Prostate gland (tissue), 2 donors: ENCODE results near the gene LSM2. TPM values are rescaled to one million over a fixed set of nuclear protein-coding genes. Genes with fewer than 3 reads are reported as not detected.

Source experiments
- DNase-seq: peaks from one replicate; pipeline ENCODE4 v3.0.0-alpha.2; 2019; ENCODE audit warnings: low spot score
- H3K27ac ChIP-seq, 2 donors: fragments of 200-600 bp; sonication (generic); 2 replicates each; pipeline ENCODE4 v1.5.1; 2017 to 2019
- H3K27me3 ChIP-seq: fragments of 200-600 bp; sonication (generic); replicated peaks from 2 replicates; pipeline ENCODE4 v1.5.1; 2019; ENCODE audit not compliant: insufficient read depth
- H3K36me3 ChIP-seq, 2 donors: fragments of 200-600 bp; sonication (generic); 1 replicate in 1 of 2; 2 replicates in 1 of 2; pipeline versions ENCODE4 v1.5.1 to v1.8.1; 2017 to 2019
- H3K4me1 ChIP-seq: fragments of 200-600 bp; sonication (generic); replicated peaks from 2 replicates; pipeline ENCODE4 v1.5.1; 2019
- H3K4me3 ChIP-seq, 2 donors: fragments of 200-600 bp; sonication (generic); 2 replicates each; pipeline ENCODE4 v1.5.1; 2017 to 2019
- H3K9me3 ChIP-seq: fragments of 200-600 bp; sonication (generic); 2 replicates; pipeline ENCODE4 v1.5.1; 2017
- CTCF ChIP-seq, 4 experiments: fragments of 200-600 bp in 2 of 4; fragments of 450-650 bp in 2 of 4; sonication (generic) in 2 of 4; IDR thresholded peaks; 1 replicate in 3 of 4; 2 replicates in 1 of 4; pipeline ENCODE4 v1.5.1; 2016 to 2019; ENCODE audit warnings: antibody characterized with exemption in 4 of 4, mild to moderate bottlenecking in 2 of 4, moderate library complexity in 2 of 4
- POLR2A ChIP-seq: fragments of 450-650 bp; IDR thresholded peaks from one replicate; pipeline ENCODE4 v1.6.1; 2016; ENCODE audit warnings: antibody characterized with exemption, mild to moderate bottlenecking
- POLR2AphosphoS5 ChIP-seq: sonication (generic); formaldehyde crosslinking; IDR thresholded peaks from one replicate; pipeline ENCODE4 v1.6.1; 2017; ENCODE audit warnings: antibody characterized with exemption
- WGBS: methylation state at CpG from one replicate; pipeline ENCODE4 v1.1.5; 2018; 5-methylcytosine and 5-hydroxymethylcytosine counted together
- intact Hi-C: fragments of 100-400 bp; cut with DNase I; formaldehyde crosslinking; loops from one replicate; pipeline ENCODE4 v1.14.2; 2022
- total RNA-seq, 2 donors: library from RNA; depleted of rRNA; stranded (reverse); fragments of >200 nt; gene quantifications; one replicate each; pipeline ENCODE4 v1.1.0, GENCODE V29; 2016

LSM2 gene
- total RNA-seq, 2 donors from 2014 or later: 51.9 to 52.5 TPM

DNA sequence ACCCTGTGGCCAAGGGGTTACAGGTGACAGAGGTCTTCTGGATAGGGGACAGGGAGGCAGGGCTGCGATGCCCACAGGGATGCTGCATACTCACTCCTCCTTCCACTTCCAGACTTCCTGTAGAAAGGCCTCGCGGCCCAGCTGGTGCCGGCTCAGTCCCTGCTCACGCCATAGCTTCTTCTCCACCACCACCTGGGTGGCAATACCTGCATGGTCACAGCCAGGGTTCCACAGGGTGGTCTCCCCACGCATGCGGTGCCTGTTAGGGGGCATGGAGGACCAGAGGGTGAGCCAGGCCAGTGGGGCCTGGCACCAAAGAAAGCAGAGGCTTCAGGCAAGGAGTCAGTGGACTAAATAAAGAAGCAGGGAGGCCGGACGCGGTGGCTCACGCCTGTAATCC, 21.3 kb downstream of the LSM2 start:
- H3K9me3 ChIP-seq: no peaks in the 10 kb centered on the region
- intact Hi-C loops: no loop called here
- peaks cover 5 to 16% of the 10 kb centered on the region in 2 donors for H3K36me3 ChIP-seq
- WGBS: 95% methylated on average over 11 of the region's 11 CpGs
- DNase-seq: no peak
- H3K27ac ChIP-seq: no peak overlapping the region
- TF ChIP-seq POLR2AphosphoS5: no peak
- no peak for TF ChIP-seq CTCF (IDR thresholded peaks at IDR 0.05)
- no peaks in the 10 kb centered on the region for H3K27me3 ChIP-seq
- H3K4me3 ChIP-seq: no peak overlapping the region
- H3K4me1 ChIP-seq: no peaks in the 10 kb centered on the region

GRCh38 chr6:31784098-31784925, 22.5 kb downstream of the LSM2 start:
- TF ChIP-seq CTCF (IDR thresholded peaks at IDR 0.05): no peak
- no peak for TF ChIP-seq POLR2AphosphoS5
- TF ChIP-seq POLR2A: no peak
- H3K36me3 ChIP-seq: peaks cover 5 to 24% of the 10 kb centered on the region in 2 donors
- no peaks in the 10 kb centered on the region for H3K4me1 ChIP-seq
- no peak for DNase-seq
- no peak overlapping the region for H3K4me3 ChIP-seq
- H3K27me3 ChIP-seq: no peaks in the 10 kb centered on the region
- WGBS: 91% methylated on average over 15 of the region's 15 CpGs
- H3K27ac ChIP-seq: no peak overlapping the region
- no peaks in the 10 kb centered on the region for H3K9me3 ChIP-seq
- intact Hi-C loops: no loop called here

- H3K9me3 ChIP-seq: no peaks in the 10 kb centered on the region
- no peaks in the 10 kb centered on the region for H3K27me3 ChIP-seq
- no peak for DNase-seq
- peaks cover 5 to 24% of the 10 kb centered on the region in 2 donors for H3K36me3 ChIP-seq
- WGBS: 88% methylated on average over 30 of the region's 32 CpGs
- no peak for TF ChIP-seq CTCF (IDR thresholded peaks at IDR 0.05)
- no peak for TF ChIP-seq POLR2A
- TF ChIP-seq POLR2AphosphoS5: no peak
- H3K27ac ChIP-seq: no peak overlapping the region
- H3K4me3 ChIP-seq: no peak overlapping the region
- no peaks in the 10 kb centered on the region for H3K4me1 ChIP-seq
- intact Hi-C loops: no loop called here
These were observed 24.5 kb downstream of the LSM2 start for GRCh38 chr6:31782126-31782855.

DNA sequence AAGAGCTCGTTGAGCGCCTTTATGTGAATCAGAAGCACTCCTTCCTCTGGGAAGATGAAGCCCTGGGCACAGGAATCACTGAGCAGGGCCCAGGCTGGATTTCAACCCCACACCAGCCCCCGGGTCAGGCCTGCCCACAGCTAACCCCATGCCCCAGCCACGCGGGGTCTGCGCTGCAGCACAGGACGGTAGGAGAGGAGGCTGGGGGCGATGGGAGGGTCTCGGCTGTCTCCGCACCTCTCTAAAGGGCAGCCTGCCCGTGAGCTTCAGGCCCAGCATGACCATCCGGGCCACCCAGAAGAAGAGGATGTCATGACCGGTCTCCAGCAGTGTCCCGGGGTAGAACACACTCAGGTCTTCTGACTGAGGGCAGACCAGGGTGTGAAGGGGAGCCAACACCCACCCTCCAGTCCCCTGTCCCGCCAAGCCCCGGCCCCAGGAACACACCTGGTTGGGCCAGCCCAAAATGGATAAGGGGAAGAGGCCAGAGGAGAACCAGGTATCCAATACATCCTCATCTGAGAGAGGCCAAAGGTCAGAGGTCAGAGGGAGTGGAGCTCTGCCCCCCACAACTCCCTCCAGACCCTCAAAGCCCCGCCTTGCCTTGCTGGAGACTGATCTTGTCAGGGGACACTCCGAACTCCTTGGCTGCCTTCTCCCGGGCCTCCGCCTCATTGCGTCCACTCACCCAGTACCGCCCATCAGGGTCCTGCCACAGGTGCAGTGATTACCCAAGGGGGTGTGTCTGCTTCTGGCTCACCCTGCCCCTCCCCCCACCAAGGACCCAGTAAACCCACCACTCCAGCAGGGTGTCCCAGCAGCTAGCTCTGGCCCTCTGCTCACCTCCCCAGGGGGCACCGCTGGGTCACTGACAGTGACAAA, 25.3 kb downstream of the LSM2 start:
- Histone ChIP-seq H3K9me3 (no peaks in the 10 kb centered on the region), H3K27me3 (no peaks in the 10 kb centered on the region), H3K4me1 (no peaks in the 10 kb centered on the region), H3K27ac (no peak overlapping the region), H3K4me3 (no peak overlapping the region), H3K36me3 (peaks cover 5 to 24% of the 10 kb centered on the region in 2 donors)
- TF ChIP-seq POLR2AphosphoS5 (no peak), POLR2A (no peak), CTCF (IDR thresholded peaks at IDR 0.05) (no peak)
- no peak for DNase-seq
- WGBS: 94% methylated on average over 23 of the region's 23 CpGs
- intact Hi-C loops: no loop called here
